ENCODE results near the gene SMIM36.
"Not testable (repeated sequence)": the region's sequence is repeated elsewhere in the genome, so short reads cannot be mapped to it uniquely, and the experiment has no call there.

SMIM36 gene

GRCh38 chr17:55530064-55530463, 18.8 kb upstream of the SMIM36 start:
- Histone ChIP-seq H3K4me3 (IDR thresholded peaks at IDR 0.05; ENCODE audit: insufficient read depth, low read depth, low read length) (no peak overlapping the region), H2AFZ (ENCODE audit: low read depth) (no peak overlapping the region)
- TF ChIP-seq CTCF (conservative IDR thresholded peaks at IDR 0.05; ENCODE audit: low read depth, low read length), result no peak

GRCh38 chr17:55527540-55528118, 16.4 kb upstream of the SMIM36 start:
- Histone ChIP-seq H4K20me1 (ENCODE audit: insufficient read depth) (no peaks in the 10 kb centered on the region), H3K9ac (no peak overlapping the region), H3K4me1 (ENCODE audit: low read depth, poor library complexity, severe bottlenecking) (no peaks in the 10 kb centered on the region), H3K4me2 (no peak overlapping the region), H3K27me3 (ENCODE audit: insufficient read depth, low read depth) (no peaks in the 10 kb centered on the region), H3K36me3 (ENCODE audit: insufficient read depth) (no peaks in the 10 kb centered on the region), H3K79me2 (ENCODE audit: insufficient read depth, low read depth) (no peaks in the 10 kb centered on the region), H2AFZ (ENCODE audit: low read depth) (no peak overlapping the region), H3K4me3 (IDR thresholded peaks at IDR 0.05; ENCODE audit: insufficient read depth, low read depth, low read length) (no peak overlapping the region), H3K27ac (no peak overlapping the region)
- TF ChIP-seq CTCF (conservative IDR thresholded peaks at IDR 0.05; ENCODE audit: low read depth, low read length), result peak; percentile 41

More at GRCh38 chr17:55530064-55530463, 18.8 kb upstream of the SMIM36 start:
- Histone ChIP-seq H3K27me3 (ENCODE audit: insufficient read depth, low read depth) (no peaks in the 10 kb centered on the region), H3K4me1 (ENCODE audit: low read depth, poor library complexity, severe bottlenecking) (no peaks in the 10 kb centered on the region), H3K79me2 (ENCODE audit: insufficient read depth, low read depth) (no peaks in the 10 kb centered on the region), H4K20me1 (ENCODE audit: insufficient read depth) (no peaks in the 10 kb centered on the region), H3K27ac (no peak overlapping the region), H3K4me2 (no peak overlapping the region), H3K9ac (no peak overlapping the region), H3K36me3 (ENCODE audit: insufficient read depth) (no peaks in the 10 kb centered on the region)

- Histone ChIP-seq H3K4me3 (IDR thresholded peaks at IDR 0.05; ENCODE audit: insufficient read depth, low read depth, low read length) (no peak overlapping the region), H3K4me2 (no peak overlapping the region), H3K36me3 (ENCODE audit: insufficient read depth) (no peaks in the 10 kb centered on the region), H3K79me2 (ENCODE audit: insufficient read depth, low read depth) (no peaks in the 10 kb centered on the region), H3K27me3 (ENCODE audit: insufficient read depth, low read depth) (no peaks in the 10 kb centered on the region), H4K20me1 (ENCODE audit: insufficient read depth) (no peaks in the 10 kb centered on the region), H2AFZ (ENCODE audit: low read depth) (no peak overlapping the region), H3K9ac (no peak overlapping the region), H3K27ac (no peak overlapping the region), H3K4me1 (ENCODE audit: low read depth, poor library complexity, severe bottlenecking) (no peaks in the 10 kb centered on the region)
- no peak for TF ChIP-seq CTCF (conservative IDR thresholded peaks at IDR 0.05; ENCODE audit: low read depth, low read length)
Observed at GRCh38 chr17:55524440-55525220, 13.4 kb upstream of the SMIM36 start.

- not testable (repeated sequence) for H3K27me3 ChIP-seq (ENCODE audit: insufficient read depth, low read depth); H3K4me3 ChIP-seq (IDR thresholded peaks at IDR 0.05; ENCODE audit: insufficient read depth, low read depth, low read length); H2AFZ ChIP-seq (ENCODE audit: low read depth); H3K27ac ChIP-seq; H3K4me1 ChIP-seq (ENCODE audit: low read depth, poor library complexity, severe bottlenecking); H3K36me3 ChIP-seq (ENCODE audit: insufficient read depth); H4K20me1 ChIP-seq (ENCODE audit: insufficient read depth); H3K9ac ChIP-seq; H3K79me2 ChIP-seq (ENCODE audit: insufficient read depth, low read depth); H3K4me2 ChIP-seq
Observed at GRCh38 chr17:55523032-55523431, 11.8 kb upstream of the SMIM36 start.

GRCh38 chr17:55521186-55521585, 9.9 kb upstream of the SMIM36 start:
- H4K20me1 ChIP-seq (ENCODE audit: insufficient read depth), result no peaks in the 10 kb centered on the region
- no peaks in the 10 kb centered on the region for H3K4me1 ChIP-seq (ENCODE audit: low read depth, poor library complexity, severe bottlenecking)
- TF ChIP-seq CTCF (conservative IDR thresholded peaks at IDR 0.05; ENCODE audit: low read depth, low read length), result no peak
- no peak overlapping the region for H3K27ac ChIP-seq
- H3K27me3 ChIP-seq (ENCODE audit: insufficient read depth, low read depth), result no peaks in the 10 kb centered on the region
- no peaks in the 10 kb centered on the region for H3K36me3 ChIP-seq (ENCODE audit: insufficient read depth)
- H3K4me2 ChIP-seq, result no peak overlapping the region
- H3K79me2 ChIP-seq (ENCODE audit: insufficient read depth, low read depth), result no peaks in the 10 kb centered on the region
- no peak overlapping the region for H3K9ac ChIP-seq
- H2AFZ ChIP-seq (ENCODE audit: low read depth), result no peak overlapping the region
- no peak overlapping the region for H3K4me3 ChIP-seq (IDR thresholded peaks at IDR 0.05; ENCODE audit: insufficient read depth, low read depth, low read length)
